ENCODE measurements around the gene SLX4IP. TPM values are rescaled to one million over a fixed set of nuclear protein-coding genes. Genes with fewer than 3 reads are reported as not detected.

Gene SLX4IP
- total RNA-seq (ENCODE audit: unreplicated experiment), result 6.8 TPM
- long read RNA-seq, full-length matches to known transcripts, result 4 of 14 reads
- long read RNA-seq, partial matches to known transcripts, result 3 of 14 reads
- long read RNA-seq, other reads (novel, unspliced or antisense), result 7 of 14 reads

DNA sequence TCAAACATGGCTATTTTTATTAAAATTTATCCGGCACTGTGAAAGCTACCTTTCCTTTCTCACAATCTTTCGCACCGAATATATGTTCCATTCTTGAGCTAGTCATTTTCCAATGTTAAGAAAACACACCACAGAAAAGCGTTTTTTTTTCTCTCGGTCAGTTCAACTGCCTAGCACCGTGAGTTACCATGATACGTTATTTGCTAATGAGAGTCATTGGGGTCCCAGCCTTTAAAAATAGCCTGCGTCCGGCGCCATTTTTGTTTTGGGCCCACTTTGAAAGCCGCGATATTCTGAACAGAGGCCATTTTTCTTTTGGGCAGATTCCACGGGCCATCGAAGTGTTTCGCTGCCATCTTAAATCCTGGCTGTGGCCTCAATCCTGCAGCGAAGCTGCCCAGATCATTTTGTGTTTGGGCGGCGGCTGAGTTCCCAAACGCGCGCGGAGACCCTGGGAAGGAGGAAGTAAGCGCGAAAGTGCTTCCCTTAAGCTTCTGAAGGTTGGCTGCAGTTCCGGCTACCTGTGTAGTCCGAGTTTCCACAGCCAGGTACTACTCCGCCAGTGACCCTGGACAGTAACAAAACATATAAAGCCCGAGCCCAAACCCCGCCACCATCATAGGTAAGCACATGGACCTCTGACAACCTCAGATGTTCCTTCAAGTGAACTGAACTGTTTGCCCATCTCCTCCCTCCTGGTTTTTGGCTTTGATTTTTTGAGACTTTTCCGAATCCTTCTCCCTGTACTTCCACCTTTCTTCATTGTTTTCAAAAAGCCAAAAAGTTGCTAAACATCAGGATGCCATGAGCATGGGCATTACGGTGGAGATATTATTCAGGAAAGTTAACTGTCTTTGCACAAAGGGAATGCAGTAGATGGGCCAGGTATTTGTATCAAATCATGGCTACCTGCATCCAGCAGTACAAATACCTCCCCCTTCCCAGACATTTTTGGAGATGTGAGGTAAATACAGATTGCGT, at the start of gene SLX4IP:
TSS of gene SLX4IP (plus strand) at position 474 of the 981 bp plus-strand sequence. CDS start 22,900 bp downstream, outside the sequence.
- H3K27me3 Mint-ChIP-seq (ENCODE audit: unreplicated experiment), result peaks cover 8% of the 10 kb centered on the region
- peak within 1 kb of the TSS; percentile 90 for H3K4me3 Mint-ChIP-seq (ENCODE audit: unreplicated experiment)
- DNase-seq (ENCODE audit: low spot score), result peak; percentile 79

DNA sequence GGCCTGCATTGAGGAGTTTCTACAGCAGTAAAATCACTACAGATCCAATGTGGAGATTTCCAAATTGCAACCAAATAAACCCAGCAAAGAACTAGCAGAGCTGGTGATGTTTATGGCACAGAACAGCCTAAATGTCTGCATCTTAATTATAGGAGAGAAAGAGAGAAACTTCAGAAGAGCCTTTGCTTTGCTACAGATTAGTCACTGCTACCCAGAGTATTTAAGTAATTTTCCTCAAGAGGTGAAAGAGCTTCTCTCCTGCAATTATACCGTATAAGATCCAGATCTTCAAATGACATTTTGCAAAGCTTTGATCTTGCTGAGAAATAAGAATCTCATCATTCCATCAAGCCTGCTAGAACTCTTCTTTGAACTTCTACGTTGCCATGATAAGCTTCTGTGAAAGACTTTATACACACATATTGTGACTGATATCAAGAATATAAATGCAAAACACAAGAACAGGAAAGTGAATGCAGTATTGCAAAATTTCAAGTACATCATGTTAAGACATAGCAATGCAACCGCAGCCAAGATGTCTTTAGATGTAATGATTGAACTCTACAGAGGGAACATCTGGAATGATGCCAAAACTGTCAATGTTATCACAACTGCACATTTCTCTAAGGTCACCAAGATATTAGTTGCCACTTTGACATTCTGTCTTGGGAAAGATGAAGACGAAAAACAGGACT, 49.1 kb upstream of the SLX4IP start:
- no peaks in the 10 kb centered on the region for H3K9me3 Mint-ChIP-seq (ENCODE audit: unreplicated experiment)
- H3K4me3 Mint-ChIP-seq (ENCODE audit: unreplicated experiment), result no peak overlapping the region
- no peak overlapping the region for H3K27ac Mint-ChIP-seq (ENCODE audit: unreplicated experiment)
- TF ChIP-seq CTCF (IDR thresholded peaks at IDR 0.05; ENCODE audit: unreplicated experiment), result no peak
- H3K36me3 Mint-ChIP-seq (ENCODE audit: low read depth, unreplicated experiment), result no peaks in the 10 kb centered on the region
- no peak for DNase-seq (ENCODE audit: low spot score)
- no peaks in the 10 kb centered on the region for H3K27me3 Mint-ChIP-seq (ENCODE audit: unreplicated experiment)
- H3K4me1 Mint-ChIP-seq (ENCODE audit: unreplicated experiment), result no peaks in the 10 kb centered on the region

More for the DNA sequence above, at the start of gene SLX4IP:
- no peaks in the 10 kb centered on the region for H3K36me3 Mint-ChIP-seq (ENCODE audit: low read depth, unreplicated experiment)
- peak within 1 kb of the TSS; percentile 92 for H3K27ac Mint-ChIP-seq (ENCODE audit: unreplicated experiment)
- no peaks in the 10 kb centered on the region for H3K9me3 Mint-ChIP-seq (ENCODE audit: unreplicated experiment)
- TF ChIP-seq CTCF (IDR thresholded peaks at IDR 0.05; ENCODE audit: unreplicated experiment), result no peak
- peaks cover 11% of the 10 kb centered on the region for H3K4me1 Mint-ChIP-seq (ENCODE audit: unreplicated experiment)

GRCh38 chr20:10387686-10388085, 47.4 kb upstream of the SLX4IP start:
- no peaks in the 10 kb centered on the region for H3K9me3 Mint-ChIP-seq (ENCODE audit: unreplicated experiment)
- no peaks in the 10 kb centered on the region for H3K27me3 Mint-ChIP-seq (ENCODE audit: unreplicated experiment)
- no peak for TF ChIP-seq CTCF (IDR thresholded peaks at IDR 0.05; ENCODE audit: unreplicated experiment)
- H3K36me3 Mint-ChIP-seq (ENCODE audit: low read depth, unreplicated experiment), result no peaks in the 10 kb centered on the region
- H3K27ac Mint-ChIP-seq (ENCODE audit: unreplicated experiment), result no peak overlapping the region
- no peak overlapping the region for H3K4me3 Mint-ChIP-seq (ENCODE audit: unreplicated experiment)
- no peaks in the 10 kb centered on the region for H3K4me1 Mint-ChIP-seq (ENCODE audit: unreplicated experiment)
- no peak for DNase-seq (ENCODE audit: low spot score)

DNA sequence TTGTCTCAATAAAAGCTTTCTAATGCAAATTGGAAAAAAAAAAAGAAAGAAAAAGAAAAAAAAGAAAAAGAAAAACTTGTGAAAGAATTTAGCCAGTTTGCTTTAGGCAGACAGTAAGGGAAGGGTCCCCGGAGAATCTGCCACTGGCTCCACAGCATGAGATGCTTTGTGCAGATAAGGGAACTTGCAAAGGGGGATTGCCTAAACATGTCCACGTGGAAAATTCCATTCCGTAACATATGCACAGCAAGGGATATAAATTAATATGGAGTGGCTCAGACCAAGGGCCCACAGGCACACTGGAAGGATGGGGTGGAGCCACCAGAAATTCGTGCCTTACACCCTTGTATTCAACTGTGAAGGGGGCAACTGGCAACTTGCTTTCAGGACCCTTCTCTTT, 46.5 kb upstream of the SLX4IP start:
- TF ChIP-seq CTCF (IDR thresholded peaks at IDR 0.05; ENCODE audit: unreplicated experiment), result no peak
- Mint-ChIP-seq H3K4me3 (ENCODE audit: unreplicated experiment) (no peak overlapping the region), H3K9me3 (ENCODE audit: unreplicated experiment) (no peaks in the 10 kb centered on the region), H3K4me1 (ENCODE audit: unreplicated experiment) (no peaks in the 10 kb centered on the region), H3K36me3 (ENCODE audit: low read depth, unreplicated experiment) (no peaks in the 10 kb centered on the region), H3K27me3 (ENCODE audit: unreplicated experiment) (no peaks in the 10 kb centered on the region), H3K27ac (ENCODE audit: unreplicated experiment) (no peak overlapping the region)
- DNase-seq (ENCODE audit: low spot score), result no peak

Data from endothelial cell (in vitro differentiated cells).